ENCODE data around the gene ZNF862.
A peak's percentile ranks its signal among the peaks of the same experiment; 100 is the strongest.

ZNF862 gene

DNA sequence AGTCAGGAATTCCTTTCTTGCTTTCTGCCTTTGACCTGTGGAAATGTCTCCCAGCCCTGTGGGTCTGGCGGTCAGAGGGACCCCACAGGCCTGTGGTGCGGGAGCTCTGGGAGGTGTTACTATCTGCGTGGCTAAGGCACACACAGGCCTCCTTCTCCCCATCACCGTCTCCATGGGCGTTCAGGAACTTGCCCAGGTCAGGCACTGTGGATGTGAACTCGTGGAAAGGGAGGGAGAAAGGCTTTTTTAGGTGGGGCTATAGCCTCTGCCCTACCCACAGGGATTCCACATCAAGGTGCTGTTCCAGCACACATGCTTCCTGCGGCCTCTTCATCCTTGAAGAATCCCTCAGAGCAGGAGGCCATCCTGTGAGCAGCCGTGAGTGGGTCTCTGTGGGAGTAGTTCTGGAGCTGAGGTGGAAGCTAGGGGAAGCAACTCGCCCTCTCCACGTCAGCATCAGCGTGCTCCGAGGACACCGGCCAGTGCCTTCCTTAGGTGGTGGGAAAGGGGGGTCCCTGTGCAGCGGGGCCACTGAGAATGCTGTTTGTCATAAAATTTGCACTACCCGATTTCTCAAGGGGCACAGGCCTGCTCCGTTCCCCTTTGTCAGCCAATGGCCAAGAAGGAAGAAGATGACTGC lies 28.1 kb downstream of the ZNF862 start:
- DNase-seq (ENCODE audit: low read depth), result no peak

GRCh38 chr7:149866779-149867447 lies 28.7 kb downstream of the ZNF862 start:
- peak; percentile 68 for DNase-seq (ENCODE audit: low read depth)

GRCh38 chr7:149867762-149868622 lies 29.8 kb downstream of the ZNF862 start:
- no peak for DNase-seq (ENCODE audit: low read depth)

DNA sequence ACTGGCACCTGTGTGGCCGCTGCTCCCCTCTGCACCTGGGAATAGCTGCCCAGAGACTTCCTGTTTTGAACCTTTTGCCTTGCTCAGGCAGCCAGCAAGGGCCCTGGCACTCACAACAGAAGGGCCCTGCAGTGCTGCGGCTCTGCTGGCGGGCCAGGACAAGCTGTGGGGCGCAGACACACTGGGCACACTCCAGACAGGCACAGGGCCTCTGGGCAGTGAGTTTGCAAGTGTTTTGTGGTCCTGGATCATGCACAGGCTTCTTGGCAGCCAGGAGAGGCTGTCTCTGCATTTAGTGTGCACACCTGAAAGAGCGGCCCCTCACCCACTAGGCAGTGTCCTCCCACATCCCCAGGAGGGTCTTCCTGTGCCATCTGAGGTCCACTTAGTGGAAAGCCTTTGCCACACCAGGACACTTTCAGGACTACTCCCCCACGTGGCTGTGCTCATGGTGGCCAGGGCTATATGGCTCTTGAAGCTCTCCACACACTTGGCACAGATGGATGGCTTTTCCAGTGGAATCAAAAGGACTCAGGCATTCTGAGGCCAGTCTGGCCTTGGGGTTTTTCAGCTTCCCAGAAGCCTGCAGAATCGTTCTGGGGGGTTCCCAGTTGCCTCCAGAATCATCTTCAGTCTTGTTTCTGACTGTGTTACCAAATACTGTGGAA lies 30.6 kb downstream of the ZNF862 start:
- no peak for DNase-seq (ENCODE audit: low read depth)

DNA sequence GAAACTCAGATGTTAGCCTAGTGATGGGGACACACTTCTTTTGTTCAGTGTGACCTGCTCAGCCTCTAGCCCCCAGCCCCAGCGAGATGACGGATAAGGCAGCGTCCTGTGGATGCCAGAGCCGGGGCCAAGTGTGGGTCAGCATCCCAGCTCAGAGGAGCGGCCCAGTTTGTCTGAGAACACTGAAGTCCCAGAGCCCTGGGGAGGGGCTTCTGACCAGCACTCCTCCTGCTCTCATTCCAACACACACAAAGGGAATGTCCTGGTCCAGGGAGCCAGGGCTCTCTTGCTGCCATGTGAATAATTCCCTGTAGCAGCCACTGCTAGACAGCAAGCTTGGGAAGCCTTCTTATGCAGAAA lies 31.1 kb downstream of the ZNF862 start:
- no peak for DNase-seq (ENCODE audit: low read depth)

- no peak for DNase-seq (ENCODE audit: low read depth)
These were observed 31.7 kb downstream of the ZNF862 start for GRCh38 chr7:149869867-149870266.

DNA sequence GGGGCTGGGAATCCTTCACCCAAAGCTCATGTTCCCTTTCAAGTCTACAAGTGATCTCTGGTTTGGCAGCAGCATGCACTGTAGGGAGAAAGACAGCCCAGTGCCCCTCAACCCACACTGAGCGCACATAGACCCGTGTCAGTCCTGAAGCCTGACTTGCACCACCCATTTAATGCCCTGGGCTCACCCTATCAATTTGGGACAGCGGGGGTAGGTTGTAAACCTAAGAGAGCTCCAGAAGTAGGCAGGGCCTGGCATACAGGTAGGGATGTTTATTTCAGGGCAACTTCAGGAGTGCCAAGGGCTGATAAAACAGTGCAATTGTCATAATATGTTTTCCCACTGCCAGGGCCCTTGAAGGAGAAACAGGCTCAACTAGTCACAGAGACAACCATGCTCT lies 32.1 kb downstream of the ZNF862 start:
- no peak for DNase-seq (ENCODE audit: low read depth)

- no peak for DNase-seq (ENCODE audit: low read depth)
These were observed 32.7 kb downstream of the ZNF862 start for GRCh38 chr7:149870701-149871483.

DNA sequence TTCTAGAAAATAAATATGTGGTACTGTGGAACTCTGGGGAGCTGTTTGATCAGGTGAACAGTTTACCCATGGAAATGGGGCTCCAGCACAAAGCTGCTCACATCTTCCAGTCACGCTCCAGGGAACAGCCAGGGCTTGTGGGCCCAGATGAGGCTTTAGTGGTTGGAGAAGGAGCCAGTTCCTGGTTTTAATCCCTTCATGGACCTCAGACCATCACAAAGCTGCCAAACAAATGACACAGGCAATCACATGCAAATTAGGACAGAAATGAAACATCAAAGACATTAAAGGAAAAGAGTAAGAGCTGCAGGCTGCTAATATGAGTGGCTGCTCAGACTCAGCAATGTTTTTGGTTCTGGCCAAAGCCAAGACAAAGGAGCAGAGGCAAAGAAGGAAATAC lies 33.4 kb downstream of the ZNF862 start:
- DNase-seq (ENCODE audit: low read depth), result no peak

- DNase-seq (ENCODE audit: low read depth), result peak; percentile 93
These were observed 34.4 kb downstream of the ZNF862 start for GRCh38 chr7:149872419-149873073.

GRCh38 chr7:149873074-149873969 lies 35.1 kb downstream of the ZNF862 start, which contains the start of gene ATP6V0E2:
Gene ATP6V0E2, plus strand, starts transcription at chr7:149873969. Its CDS starts 97 bp downstream, at chr7:149874066.
- peak; percentile 94 for DNase-seq (ENCODE audit: low read depth)

DNA sequence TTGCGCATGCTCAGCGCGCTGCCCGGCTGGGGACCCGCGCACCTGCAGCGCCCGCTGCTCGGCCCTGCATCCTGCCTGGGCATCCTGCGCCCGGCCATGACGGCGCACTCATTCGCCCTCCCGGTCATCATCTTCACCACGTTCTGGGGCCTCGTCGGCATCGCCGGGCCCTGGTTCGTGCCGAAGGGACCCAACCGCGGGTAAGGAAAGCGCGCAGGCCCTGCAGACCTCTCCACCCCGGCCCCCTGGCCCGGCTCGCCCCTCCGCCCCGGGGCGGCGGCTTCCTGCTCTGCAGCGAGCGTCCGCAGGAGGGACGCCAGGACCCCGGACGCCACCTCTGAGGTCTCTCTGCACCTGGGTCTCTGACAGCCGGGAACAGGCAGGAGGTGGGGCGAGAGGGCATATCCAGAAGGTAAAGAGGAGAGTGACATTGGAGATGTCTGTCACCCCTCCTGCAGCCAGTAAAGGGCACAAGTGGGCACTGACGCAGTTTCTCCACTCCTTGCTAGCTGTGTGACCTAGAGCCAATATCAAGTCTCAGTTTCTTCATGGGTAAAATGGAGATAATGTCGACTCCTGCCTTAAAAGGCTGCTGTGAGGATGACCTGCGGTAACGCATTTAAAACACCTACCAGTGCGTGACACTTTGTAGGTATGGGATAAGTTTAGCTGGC lies 35.9 kb downstream of the ZNF862 start:
- no peak for DNase-seq (ENCODE audit: low read depth)

DNA sequence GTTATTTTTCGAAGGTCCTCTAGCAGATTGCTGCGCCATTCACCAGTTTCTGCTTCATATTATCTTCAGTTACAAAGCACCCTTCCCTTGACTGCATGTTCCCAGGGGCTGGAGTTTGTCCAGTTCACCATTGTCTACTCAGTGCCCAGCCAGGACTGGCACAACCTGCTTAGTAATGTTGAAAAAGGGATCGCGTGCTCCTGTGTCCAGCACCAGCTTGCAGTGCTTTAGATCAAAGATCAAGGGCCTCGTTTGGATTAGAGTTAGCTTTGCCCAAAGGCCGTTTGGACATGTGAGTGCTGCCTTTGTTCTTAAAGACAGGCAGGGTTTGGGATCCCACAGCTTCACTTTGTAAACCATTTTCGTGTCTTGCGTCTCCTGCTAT lies 36.5 kb downstream of the ZNF862 start:
- no peak for DNase-seq (ENCODE audit: low read depth)

- DNase-seq (ENCODE audit: low read depth), result no peak
These were observed 37.2 kb downstream of the ZNF862 start for GRCh38 chr7:149875396-149875795.

DNA sequence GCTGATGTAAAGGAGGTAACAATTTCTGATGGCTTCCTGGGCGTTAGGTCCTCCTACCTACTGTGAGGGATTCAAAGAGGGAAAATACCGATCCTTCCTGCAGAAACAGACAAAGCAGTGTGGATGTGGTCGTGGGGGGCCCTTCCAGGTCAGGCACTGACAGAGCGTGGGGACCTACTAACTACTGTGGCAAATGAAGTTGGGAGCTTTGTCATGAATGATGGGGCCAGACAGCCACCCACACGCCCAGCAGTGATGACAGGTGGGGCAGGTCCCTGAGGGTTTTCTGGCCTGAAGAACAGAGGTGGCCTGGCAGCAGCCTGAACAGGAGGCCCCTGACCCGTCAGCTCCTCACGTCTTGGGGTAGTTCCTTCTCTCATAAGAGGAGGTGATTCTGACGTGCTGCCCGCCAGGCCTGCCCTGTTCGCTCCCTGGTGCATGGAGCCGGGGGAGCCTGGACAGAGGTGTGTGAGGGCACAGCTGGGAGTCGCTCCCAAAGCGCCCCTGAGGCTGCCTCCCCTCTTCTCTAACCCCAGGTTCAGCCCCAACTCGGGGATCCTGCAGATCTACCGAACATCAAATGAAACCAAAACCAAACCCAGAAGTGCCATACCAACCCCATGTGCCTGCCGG lies 39.8 kb downstream of the ZNF862 start:
- DNase-seq (ENCODE audit: low read depth), result no peak

GRCh38 chr7:149878523-149878921 lies 40.3 kb downstream of the ZNF862 start:
- DNase-seq (ENCODE audit: low read depth), result no peak

GRCh38 chr7:149879271-149879743 lies 41.1 kb downstream of the ZNF862 start:
- no peak for DNase-seq (ENCODE audit: low read depth)

GRCh38 chr7:149879766-149880637 lies 41.8 kb downstream of the ZNF862 start:
- no peak for DNase-seq (ENCODE audit: low read depth)

Measured in iris pigment epithelial cell (primary cell).